ENCODE results near the gene WDR62.
A peak's percentile ranks its signal among the peaks of the same experiment; 100 is the strongest.

Gene WDR62

DNA sequence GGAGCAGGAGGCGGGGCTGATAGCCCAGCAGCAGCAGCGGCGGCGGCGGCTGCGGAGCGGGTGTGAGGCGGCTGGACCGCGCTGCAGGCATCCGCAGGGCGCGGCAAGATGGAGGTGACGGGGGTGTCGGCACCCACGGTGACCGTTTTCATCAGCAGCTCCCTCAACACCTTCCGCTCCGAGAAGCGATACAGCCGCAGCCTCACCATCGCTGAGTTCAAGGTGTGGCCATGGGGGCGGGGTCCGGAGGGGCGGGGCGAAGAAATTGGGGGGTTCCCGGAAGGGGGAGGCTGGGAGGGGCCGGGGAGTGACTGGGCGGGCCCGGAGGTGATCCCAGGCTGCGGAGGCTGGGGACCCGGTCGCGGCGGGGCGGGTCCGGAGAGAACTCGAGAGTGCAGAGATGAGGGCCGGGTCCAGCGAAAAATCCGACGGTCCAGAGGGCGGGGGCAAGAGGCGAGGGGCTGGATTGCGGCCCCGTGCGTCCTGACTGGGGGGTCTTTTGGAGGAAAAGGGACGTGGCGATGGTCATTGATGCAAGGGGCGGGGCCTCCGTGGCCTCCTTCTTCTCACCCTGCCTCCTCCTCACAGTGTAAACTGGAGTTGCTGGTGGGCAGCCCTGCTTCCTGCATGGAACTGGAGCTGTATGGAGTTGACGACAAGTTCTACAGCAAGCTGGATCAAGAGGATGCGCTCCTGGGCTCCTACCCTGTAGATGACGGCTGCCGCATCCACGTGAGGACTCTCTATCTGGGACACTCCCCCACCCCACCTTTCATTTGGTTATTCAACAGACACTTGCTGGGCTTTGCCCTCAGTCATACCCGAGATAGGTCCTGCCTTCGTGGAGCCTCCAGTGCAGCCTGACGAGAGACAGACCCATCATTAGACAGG is 61.0 kb downstream of the WDR62 start, which contains the start of gene TBCB:
Gene TBCB (plus strand): TSS at position 16 of the 891 bp plus-strand sequence. CDS start 93 bp downstream, at position 109.
- no peak for TF ChIP-seq CTCF (IDR thresholded peaks at IDR 0.05; ENCODE audit: extremely low read depth, insufficient read depth, missing control alignments)
- peak; percentile 90 for DNase-seq (ENCODE audit: low spot score)
- in situ Hi-C loops (cut with MboI; ENCODE audit: low pct_unique_long_range_greater_than_20kb, low sequenced_read_pairs, unreplicated experiment), result no loop called here

GRCh38 chr19:36116344-36116637 is 61.6 kb downstream of the WDR62 start:
- no peak for DNase-seq (ENCODE audit: low spot score)
- TF ChIP-seq CTCF (IDR thresholded peaks at IDR 0.05; ENCODE audit: extremely low read depth, insufficient read depth, missing control alignments), result no peak
- in situ Hi-C loops (cut with MboI; ENCODE audit: low pct_unique_long_range_greater_than_20kb, low sequenced_read_pairs, unreplicated experiment), result no loop called here

GRCh38 chr19:36120092-36120983 is 65.6 kb downstream of the WDR62 start:
- in situ Hi-C loops (cut with MboI; ENCODE audit: low pct_unique_long_range_greater_than_20kb, low sequenced_read_pairs, unreplicated experiment), result loop anchor here (10.0 kb wide), 1 partner anchor 54 kb away; no protein-coding TSS in a partner anchor
- TF ChIP-seq CTCF (IDR thresholded peaks at IDR 0.05; ENCODE audit: extremely low read depth, insufficient read depth, missing control alignments), result no peak
- DNase-seq (ENCODE audit: low spot score), result no peak

DNA sequence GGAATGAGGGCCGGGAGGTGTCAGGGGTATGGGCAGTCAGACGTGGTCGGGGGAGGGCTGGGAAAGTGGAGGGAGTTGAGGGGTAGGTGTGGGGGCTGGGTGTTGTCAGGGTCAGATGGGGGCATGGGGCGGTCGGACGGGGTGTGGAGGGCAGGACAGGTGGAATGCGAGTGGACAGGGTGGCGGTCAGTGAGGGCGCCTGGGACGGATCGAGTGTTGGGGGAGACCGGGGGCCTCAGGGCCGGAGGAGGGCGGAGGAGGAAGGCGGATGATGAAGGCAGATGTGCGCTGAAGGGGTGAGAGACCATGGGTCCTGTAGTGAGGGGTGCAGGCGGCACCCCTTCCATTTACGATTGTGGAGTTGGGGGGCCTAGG is 66.3 kb downstream of the WDR62 start:
- no peak for TF ChIP-seq CTCF (IDR thresholded peaks at IDR 0.05; ENCODE audit: extremely low read depth, insufficient read depth, missing control alignments)
- in situ Hi-C loops (cut with MboI; ENCODE audit: low pct_unique_long_range_greater_than_20kb, low sequenced_read_pairs, unreplicated experiment), result loop anchor here (10.0 kb wide), 1 partner anchor 54 kb away; no protein-coding TSS in a partner anchor
- no peak for DNase-seq (ENCODE audit: low spot score)

DNA sequence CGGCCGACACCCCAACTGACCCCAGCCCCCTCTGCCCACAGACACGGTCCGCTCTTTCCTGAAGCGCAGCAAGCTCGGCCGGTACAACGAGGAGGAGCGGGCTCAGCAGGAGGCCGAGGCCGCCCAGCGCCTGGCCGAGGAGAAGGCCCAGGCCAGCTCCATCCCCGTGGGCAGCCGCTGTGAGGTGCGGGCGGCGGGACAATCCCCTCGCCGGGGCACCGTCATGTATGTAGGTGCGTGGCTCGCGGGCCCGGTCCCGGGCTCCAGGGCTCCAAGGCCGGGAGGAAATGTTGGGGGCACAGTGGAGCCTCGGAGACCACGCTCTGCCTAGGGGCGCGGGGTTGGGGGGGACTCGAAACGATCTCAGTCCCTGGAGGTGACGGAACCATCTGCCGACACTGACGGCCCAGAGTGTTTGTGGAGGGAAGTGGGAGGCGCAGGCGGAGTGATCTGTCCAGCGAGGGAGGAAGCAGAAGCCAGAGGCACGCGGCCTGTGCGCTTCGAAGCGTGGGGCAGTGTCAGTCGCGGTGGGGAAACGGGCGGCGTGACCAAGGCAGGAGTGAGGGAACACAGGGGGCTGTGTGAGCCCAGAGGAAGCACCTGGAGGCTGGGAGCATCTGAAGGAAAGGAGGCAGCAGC is 66.9 kb downstream of the WDR62 start:
- in situ Hi-C loops (cut with MboI; ENCODE audit: low pct_unique_long_range_greater_than_20kb, low sequenced_read_pairs, unreplicated experiment), result loop anchor here (10.0 kb wide), 1 partner anchor 53 kb away; no protein-coding TSS in a partner anchor
- no peak for TF ChIP-seq CTCF (IDR thresholded peaks at IDR 0.05; ENCODE audit: extremely low read depth, insufficient read depth, missing control alignments)
- DNase-seq (ENCODE audit: low spot score), result no peak

- TF ChIP-seq CTCF (IDR thresholded peaks at IDR 0.05; ENCODE audit: extremely low read depth, insufficient read depth, missing control alignments), result no peak
- in situ Hi-C loops (cut with MboI; ENCODE audit: low pct_unique_long_range_greater_than_20kb, low sequenced_read_pairs, unreplicated experiment), result loop anchor here (10.0 kb wide), 1 partner anchor 49 kb away; no protein-coding TSS in a partner anchor
- DNase-seq (ENCODE audit: low spot score), result peak; percentile 76
Observed at GRCh38 chr19:36125557-36125956, 70.9 kb downstream of the WDR62 start.
